H9 (cell line): ENCODE data around the gene PDXP. TPM values are rescaled to one million over a fixed set of nuclear protein-coding genes. Genes with fewer than 3 reads are reported as not detected.
"Not testable (repeated sequence)": the region's sequence is repeated elsewhere in the genome, so short reads cannot be mapped to it uniquely, and the experiment has no call there.

ENCODE experiments used
- DNase-seq: peaks from one replicate; pipeline ENCODE4 v3.0.0-alpha.2; 2017
- H2AFZ ChIP-seq: one replicate; pipeline ENCODE4 v1.6.1; 2013; ENCODE audit warnings: mild to moderate bottlenecking, low read length, control low read depth, moderate library complexity
- H2AK5ac ChIP-seq: 2 replicates; pipeline ENCODE4 v1.6.1; 2013; ENCODE audit warnings: low read length, control low read depth, mixed read lengths; ENCODE audit not compliant: insufficient read length
- H2BK120ac ChIP-seq: one replicate; pipeline ENCODE4 v1.6.1; 2013; ENCODE audit warnings: low read depth, mild to moderate bottlenecking, low read length, control low read depth, inconsistent platforms; ENCODE audit not compliant: poor library complexity, severe bottlenecking
- H2BK12ac ChIP-seq: 2 replicates; pipeline ENCODE4 v1.6.1; 2013; ENCODE audit warnings: low read length, control low read depth, mixed read lengths, low read depth; ENCODE audit not compliant: insufficient read length
- H2BK15ac ChIP-seq: 2 replicates; pipeline ENCODE4 v1.6.1; 2013; ENCODE audit warnings: low read depth, low read length, control low read depth
- H2BK20ac ChIP-seq: one replicate; pipeline ENCODE4 v1.6.1; 2013; ENCODE audit warnings: low read depth, mild to moderate bottlenecking, low read length, control low read depth, inconsistent platforms; ENCODE audit not compliant: poor library complexity, severe bottlenecking
- H2BK5ac ChIP-seq: 2 replicates; pipeline ENCODE4 v1.6.1; 2013; ENCODE audit warnings: low read length, control low read depth, mixed read lengths; ENCODE audit not compliant: insufficient read length
- H3K14ac ChIP-seq: 2 replicates; pipeline ENCODE4 v1.6.1; 2013; ENCODE audit warnings: low read length, control low read depth; ENCODE audit not compliant: insufficient read depth
- H3K18ac ChIP-seq: 2 replicates; pipeline ENCODE4 v1.6.1; 2013; ENCODE audit warnings: low read depth, mild to moderate bottlenecking, mixed read lengths, low read length, control low read depth; ENCODE audit not compliant: insufficient read length
- H3K23ac ChIP-seq: 2 replicates; pipeline ENCODE4 v1.6.1; 2013; ENCODE audit warnings: low read length, control low read depth, mixed read lengths, low read depth; ENCODE audit not compliant: insufficient read length
- H3K23me2 ChIP-seq: 2 replicates; pipeline ENCODE4 v1.6.1; 2013; ENCODE audit warnings: low read depth, mild to moderate bottlenecking, mixed read lengths, low read length, control low read depth; ENCODE audit not compliant: insufficient read length, poor library complexity, severe bottlenecking
- H3K27ac ChIP-seq: 2 replicates; pipeline ENCODE4 v1.5.1; 2013; ENCODE audit warnings: low read length, control low read depth, mixed read lengths, low read depth; ENCODE audit not compliant: insufficient read length
- H3K27me3 ChIP-seq: 2 replicates; pipeline ENCODE4 v1.6.1; 2013; ENCODE audit warnings: low read length, control low read depth, inconsistent platforms; ENCODE audit not compliant: insufficient read depth
- H3K4ac ChIP-seq: 2 replicates; pipeline ENCODE4 v1.6.1; 2013; ENCODE audit warnings: low read depth, mild to moderate bottlenecking, control low read depth, inconsistent platforms, low read length, moderate library complexity
- H3K4me1 ChIP-seq: 2 replicates; pipeline ENCODE4 v1.6.1; 2013; ENCODE audit warnings: low read length, control low read depth, inconsistent platforms; ENCODE audit not compliant: insufficient read depth
- H3K4me2 ChIP-seq: 2 replicates; pipeline ENCODE4 v1.6.1; 2013; ENCODE audit warnings: low read length, control low read depth, mixed read lengths; ENCODE audit not compliant: insufficient read length, insufficient read depth
- H3K56ac ChIP-seq: 2 replicates; pipeline ENCODE4 v1.6.1; 2013; ENCODE audit warnings: low read depth, mild to moderate bottlenecking, mixed read lengths, low read length, control low read depth; ENCODE audit not compliant: insufficient read length
- H3K79me1 ChIP-seq: 2 replicates; pipeline ENCODE4 v1.6.1; 2013; ENCODE audit warnings: low read depth, mild to moderate bottlenecking, moderate library complexity, low read length, control low read depth, inconsistent platforms; ENCODE audit not compliant: insufficient read depth, poor library complexity, severe bottlenecking
- H3K79me2 ChIP-seq: 2 replicates; pipeline ENCODE4 v1.6.1; 2013; ENCODE audit warnings: low read length, control low read depth, inconsistent platforms; ENCODE audit not compliant: insufficient read depth
- H3K9ac ChIP-seq: 2 replicates; pipeline ENCODE4 v1.6.1; 2013; ENCODE audit warnings: low read length, control low read depth, mixed read lengths; ENCODE audit not compliant: insufficient read length; ENCODE audit errors: extremely low read depth
- H3K9me3 ChIP-seq: one replicate; pipeline ENCODE4 v1.6.1; 2013; ENCODE audit warnings: low read depth, low read length, inconsistent platforms; ENCODE audit not compliant: control insufficient read depth
- H3T11ph ChIP-seq: one replicate; pipeline ENCODE4 v1.6.1; 2013; ENCODE audit warnings: mild to moderate bottlenecking, low read length, control low read depth, inconsistent platforms
- H4K20me1 ChIP-seq: one replicate; pipeline ENCODE4 v1.6.1; 2013; ENCODE audit not compliant: control insufficient read depth, insufficient read length, insufficient read depth
- H4K5ac ChIP-seq: 2 replicates; pipeline ENCODE4 v1.6.1; 2013; ENCODE audit warnings: low read depth, mild to moderate bottlenecking, mixed read lengths, low read length, control low read depth; ENCODE audit not compliant: insufficient read length
- H4K8ac ChIP-seq: replicated peaks from 2 replicates; pipeline ENCODE4 v1.6.1; 2013; ENCODE audit warnings: low read length, control low read depth, mixed read lengths, low read depth; ENCODE audit not compliant: insufficient read length
- H4K91ac ChIP-seq: 2 replicates; pipeline ENCODE4 v1.6.1; 2013; ENCODE audit warnings: low read depth, mild to moderate bottlenecking, moderate library complexity, mixed read lengths, low read length, control low read depth; ENCODE audit not compliant: insufficient read length
- H3K27ac Mint-ChIP-seq, 3 experiments: 2 replicates in 2 of 3; 3 replicates in 1 of 3; pipeline ENCODE4 v1.8.0; 2020 to 2021; ENCODE audit warnings: mixed read lengths in 3 of 3, mild to moderate bottlenecking in 1 of 3, moderate library complexity in 1 of 3
- H3K27me3 Mint-ChIP-seq: 2 replicates; pipeline ENCODE4 v1.8.0; 2021; ENCODE audit warnings: low read depth, mild to moderate bottlenecking, moderate library complexity, mixed read lengths
- H3K36me3 Mint-ChIP-seq, 3 experiments: 2 replicates in 2 of 3; 3 replicates in 1 of 3; pipeline ENCODE4 v1.8.0; 2020 to 2021; ENCODE audit warnings: low read depth in 3 of 3, mixed read lengths in 3 of 3; ENCODE audit not compliant: insufficient read depth in 1 of 3
- H3K4me1 Mint-ChIP-seq, 2 experiments: 2 replicates each; pipeline ENCODE4 v1.8.0; 2020; ENCODE audit warnings: mixed read lengths in 2 of 2
- H3K4me3 Mint-ChIP-seq, 2 experiments: 2 replicates in 1 of 2; 3 replicates in 1 of 2; pipeline ENCODE4 v1.8.0; 2020 to 2021; ENCODE audit warnings: mild to moderate bottlenecking in 2 of 2, mixed read lengths in 2 of 2, moderate library complexity in 1 of 2
- H3K9me3 Mint-ChIP-seq, 2 experiments: 2 replicates in 1 of 2; 3 replicates in 1 of 2; pipeline ENCODE4 v1.8.0; 2020; ENCODE audit warnings: mild to moderate bottlenecking in 2 of 2, mixed read lengths in 2 of 2, moderate library complexity in 1 of 2
- CTCF ChIP-seq: fragments of 200-600 bp; sonication (generic); conservative IDR thresholded peaks from 3 replicates; pipeline ENCODE4 v1.8.0; 2021; ENCODE audit warnings: antibody characterized with exemption, mild to moderate bottlenecking
- WGBS: extraction: QIAGEN DNeasy Blood & Tissue Kit; methylation state at CpG from one replicate; pipeline ENCODE4 v1.1.7; 2013; ENCODE audit warnings: missing lambda C conversion rate, low lambda C conversion rate, mixed read lengths; ENCODE audit not compliant: insufficient read length; ENCODE audit errors: extremely low coverage; 5-methylcytosine and 5-hydroxymethylcytosine counted together
- total RNA-seq: library from RNA; stranded (reverse); gene quantifications from 2 replicates; pipeline ENCODE4 v1.2.1, GENCODE V29; 2021

PDXP gene
- total RNA-seq, 1 experiment from 2014 or later = 41.0 TPM

GRCh38 chr22:37609240-37610152 is 49.0 kb upstream of the PDXP start:
- Histone ChIP-seq H3K14ac (peak overlapping the region; percentile 70; the same call in 1 of the 2 replicates), H2BK12ac (no peak overlapping the region), H2BK15ac (no peak overlapping the region), H3K18ac (no peak overlapping the region), H4K5ac (no peak overlapping the region), H3K4me2 (peak overlapping the region; percentile 90), H2BK5ac (no peak overlapping the region), H2BK20ac (no peak overlapping the region), H2AFZ (no peak overlapping the region), H3K27ac (no peak overlapping the region), H4K91ac (no peak overlapping the region), H2AK5ac (no peak overlapping the region), H3K23ac (no peak overlapping the region), H3K79me2 (no peaks in the 10 kb centered on the region; the same call in 1 of the 2 replicates), H3K4ac (no peak overlapping the region), H3K79me1 (peaks cover 3% of the 10 kb centered on the region), H4K20me1 (no peaks in the 10 kb centered on the region), H3K27me3 (no peaks in the 10 kb centered on the region), H3K4me1 (no peaks in the 10 kb centered on the region), H3K56ac (no peak overlapping the region), H2BK120ac (no peak overlapping the region), H3T11ph (no peak overlapping the region), H3K9ac (peak overlapping the region; percentile 62), H3K23me2 (peaks cover 10% of the 10 kb centered on the region), H3K9me3 (no peaks in the 10 kb centered on the region), H4K8ac (no peak overlapping the region)
- H3K4me3 Mint-ChIP-seq = peak overlapping the region; percentile 91 to 93
- peaks cover 0 to 5% (median 3%) of the 10 kb centered on the region in 3 experiments; a peak in 2 of 7 replicates for H3K36me3 Mint-ChIP-seq
- peaks cover 5% of the 10 kb centered on the region for H3K27me3 Mint-ChIP-seq
- peaks cover 16 to 17% of the 10 kb centered on the region in 2 experiments for H3K4me1 Mint-ChIP-seq
- no peak for TF ChIP-seq CTCF
- no peak for DNase-seq
- peak overlapping the region; percentile 88 to 93 (median 90); a peak in 6 of 7 replicates for H3K27ac Mint-ChIP-seq
- no peaks in the 10 kb centered on the region for H3K9me3 Mint-ChIP-seq
- WGBS = no CpG with 5 or more reads among the region's 26 CpGs

DNA sequence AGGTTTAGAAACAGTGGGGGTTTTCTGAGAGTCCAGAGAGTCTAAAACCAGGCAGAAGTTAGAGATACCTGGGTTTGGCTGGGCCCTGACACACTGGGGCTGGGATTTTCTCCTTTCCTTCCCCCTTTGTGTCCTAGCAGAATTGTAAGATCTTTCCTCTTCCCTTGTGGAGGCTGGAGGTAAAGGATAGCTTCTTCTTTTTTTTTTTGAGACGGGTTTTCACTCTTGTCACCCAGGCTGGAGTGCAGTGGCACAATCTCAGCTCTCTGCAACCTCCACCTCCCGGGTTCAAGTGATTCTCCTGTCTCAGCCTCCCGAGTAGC is 48.4 kb upstream of the PDXP start:
- H4K20me1 ChIP-seq, H3K56ac ChIP-seq, DNase-seq, H3K18ac ChIP-seq, H2BK15ac ChIP-seq, H4K8ac ChIP-seq, H2BK20ac ChIP-seq, H2AFZ ChIP-seq, H3K9me3 Mint-ChIP-seq, H2AK5ac ChIP-seq, H3K4me1 ChIP-seq, H3K9me3 ChIP-seq, H4K5ac ChIP-seq, H3T11ph ChIP-seq, H3K27me3 ChIP-seq, H3K27ac Mint-ChIP-seq, H3K36me3 Mint-ChIP-seq, H2BK5ac ChIP-seq, H4K91ac ChIP-seq, H3K9ac ChIP-seq, H3K79me1 ChIP-seq, H2BK12ac ChIP-seq, H3K27me3 Mint-ChIP-seq, H3K27ac ChIP-seq, H2BK120ac ChIP-seq, H3K14ac ChIP-seq, H3K79me2 ChIP-seq, H3K23ac ChIP-seq, H3K23me2 ChIP-seq, H3K4ac ChIP-seq: not testable (repeated sequence)
- no CpG with 5 or more reads among the region's 3 CpGs for WGBS
- H3K4me1 Mint-ChIP-seq = peaks cover 16 to 17% of the 10 kb centered on the region in 2 experiments
- H3K4me3 Mint-ChIP-seq = peak overlapping the region; percentile 91 to 93
- peak overlapping the region; percentile 90 for H3K4me2 ChIP-seq
